ENCODE results near the gene TMEM147.

TMEM147 gene, protein sequence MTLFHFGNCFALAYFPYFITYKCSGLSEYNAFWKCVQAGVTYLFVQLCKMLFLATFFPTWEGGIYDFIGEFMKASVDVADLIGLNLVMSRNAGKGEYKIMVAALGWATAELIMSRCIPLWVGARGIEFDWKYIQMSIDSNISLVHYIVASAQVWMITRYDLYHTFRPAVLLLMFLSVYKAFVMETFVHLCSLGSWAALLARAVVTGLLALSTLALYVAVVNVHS

DNA sequence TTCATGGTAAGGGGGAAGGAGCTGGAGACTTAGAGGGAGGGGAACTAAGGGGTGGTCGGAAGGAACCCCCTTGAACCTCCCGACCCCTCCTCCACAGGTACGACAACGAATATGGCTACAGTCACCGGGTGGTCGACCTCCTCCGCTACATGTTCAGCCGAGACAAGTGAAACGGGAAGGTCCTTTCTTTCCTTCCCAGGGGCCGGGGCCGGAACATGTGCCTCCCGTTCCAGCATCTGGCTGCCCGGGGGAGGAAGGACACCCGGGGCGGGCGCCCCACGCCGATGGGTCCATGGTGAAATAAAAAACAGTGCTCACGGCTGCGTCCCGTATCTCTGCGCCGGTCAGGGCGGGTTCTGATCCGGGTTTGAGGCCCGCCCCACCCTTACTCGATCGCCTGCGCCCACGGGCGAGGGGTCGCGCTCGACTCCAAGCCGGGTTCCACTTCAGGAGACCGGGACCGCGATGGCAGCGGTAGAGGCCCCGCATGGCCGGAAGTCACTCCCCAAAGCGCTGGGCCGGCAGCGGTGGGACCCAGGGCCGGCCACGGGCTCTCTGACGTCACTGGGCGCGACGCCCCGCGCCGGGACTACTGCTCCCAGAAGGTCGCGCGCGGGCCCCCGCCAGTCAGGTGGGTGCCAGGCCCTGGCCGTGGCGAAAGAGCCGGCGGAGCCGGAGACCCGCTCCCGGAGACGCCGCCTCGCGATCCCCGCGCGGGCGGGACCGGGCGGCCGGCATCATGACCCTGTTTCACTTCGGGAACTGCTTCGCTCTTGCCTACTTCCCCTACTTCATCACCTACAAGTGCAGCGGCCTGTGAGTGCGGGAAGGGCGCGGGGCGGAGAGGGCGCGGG lies at the start of gene TMEM147:
Gene TMEM147 (plus strand): TSS at position 626 of the 854 bp plus-strand sequence. CDS start 114 bp downstream, at position 740.
- DNase-seq = peak; percentile 74

GRCh38 chr19:35497406-35497805 lies 48.0 kb upstream of the TMEM147 start:
- no peak for DNase-seq

DNA sequence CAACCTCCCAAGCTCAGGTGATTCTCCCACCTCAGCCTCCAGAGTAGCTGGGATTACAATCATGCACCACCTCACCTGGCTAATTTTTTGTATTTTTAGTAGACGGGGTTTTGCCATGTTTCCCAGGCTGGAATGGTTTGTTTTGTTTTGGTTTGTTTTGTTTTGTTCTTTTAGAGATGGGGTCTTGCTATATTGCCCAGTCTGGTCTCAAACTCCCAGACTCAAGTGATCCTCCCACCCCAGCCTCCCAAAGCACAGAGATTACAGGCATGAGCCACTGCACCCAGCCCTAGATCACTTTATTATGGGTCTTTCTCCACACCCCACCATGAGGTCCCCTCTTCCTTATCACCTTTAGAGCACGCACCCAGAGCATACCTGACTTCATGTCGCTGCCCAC lies 47.2 kb upstream of the TMEM147 start:
- no peak for DNase-seq

DNA sequence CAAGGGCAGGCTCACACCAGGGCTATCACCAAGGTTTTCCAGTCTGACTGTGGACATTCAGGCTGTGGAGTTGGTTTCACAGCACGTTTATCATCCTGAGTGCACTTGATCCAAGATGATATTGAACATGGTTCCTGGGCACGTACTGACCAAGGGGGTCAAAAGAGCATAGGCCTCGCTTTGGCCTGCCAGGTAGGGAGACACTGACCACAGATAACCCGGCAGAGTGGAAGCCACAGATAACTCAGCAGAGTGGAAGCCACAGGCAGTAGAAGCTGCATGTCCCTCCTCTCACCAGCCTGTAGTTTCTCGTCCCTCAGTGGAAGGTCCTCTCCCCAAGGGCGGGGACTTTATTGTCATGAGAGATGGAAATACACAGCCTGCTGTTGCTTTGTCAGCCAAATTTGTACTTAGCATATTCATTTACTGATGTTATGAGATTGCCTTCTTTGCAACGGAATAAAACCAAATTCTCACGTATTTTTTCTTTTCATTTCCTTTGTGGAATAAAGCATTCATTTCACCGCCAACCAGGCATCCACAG lies 46.4 kb upstream of the TMEM147 start:
- DNase-seq = no peak

DNA sequence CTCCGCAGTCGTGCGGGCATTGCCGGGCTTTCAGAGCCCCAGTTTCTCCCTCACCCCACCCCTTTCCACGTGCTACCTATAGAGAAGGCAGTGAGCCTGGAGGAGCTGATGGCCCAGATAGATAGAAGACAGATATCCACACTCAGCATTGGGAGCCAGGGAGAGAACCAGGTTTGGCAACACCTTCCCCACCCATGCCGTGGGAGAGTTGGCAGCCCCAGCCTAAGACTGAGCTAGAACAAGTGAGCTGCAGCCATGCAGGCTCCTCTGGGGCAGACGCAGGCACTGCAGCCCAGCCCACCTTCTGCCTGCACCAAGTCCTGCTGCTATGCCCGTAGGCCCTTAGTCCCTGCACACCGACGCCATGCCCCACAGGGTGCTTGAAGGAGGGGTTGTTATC lies 44.8 kb upstream of the TMEM147 start:
- DNase-seq = no peak

- no peak for DNase-seq
Observed at GRCh38 chr19:35501684-35502083, 43.7 kb upstream of the TMEM147 start.

DNA sequence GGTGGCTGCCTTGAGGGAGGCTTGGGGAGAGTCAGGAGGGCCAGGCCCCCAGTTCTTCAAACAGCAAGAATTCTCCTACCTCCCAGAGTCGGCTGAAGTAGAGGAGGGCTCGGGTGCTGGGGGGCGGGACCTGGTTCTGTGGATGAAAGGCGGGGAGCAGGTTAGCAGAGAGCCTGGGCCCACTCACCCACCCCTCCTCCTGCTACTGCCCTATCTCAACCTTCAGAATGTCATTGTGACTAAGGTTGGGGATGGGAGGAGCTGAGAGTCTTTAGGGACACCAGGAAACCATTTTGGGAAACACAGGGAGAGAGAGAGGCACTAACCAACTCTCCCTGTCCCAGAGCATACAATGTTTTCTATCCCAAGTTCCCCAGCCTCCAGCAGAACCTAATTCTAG lies 42.7 kb upstream of the TMEM147 start:
- no peak for DNase-seq

- DNase-seq = no peak
Observed at GRCh38 chr19:35506011-35506410, 39.4 kb upstream of the TMEM147 start.

- DNase-seq = no peak
Observed at GRCh38 chr19:35507561-35507960, 37.9 kb upstream of the TMEM147 start.

- no peak for DNase-seq
Observed at GRCh38 chr19:35508129-35508528, 37.3 kb upstream of the TMEM147 start.

- DNase-seq = peak; percentile 28
Observed at GRCh38 chr19:35509018-35509652, 36.3 kb upstream of the TMEM147 start.

DNA sequence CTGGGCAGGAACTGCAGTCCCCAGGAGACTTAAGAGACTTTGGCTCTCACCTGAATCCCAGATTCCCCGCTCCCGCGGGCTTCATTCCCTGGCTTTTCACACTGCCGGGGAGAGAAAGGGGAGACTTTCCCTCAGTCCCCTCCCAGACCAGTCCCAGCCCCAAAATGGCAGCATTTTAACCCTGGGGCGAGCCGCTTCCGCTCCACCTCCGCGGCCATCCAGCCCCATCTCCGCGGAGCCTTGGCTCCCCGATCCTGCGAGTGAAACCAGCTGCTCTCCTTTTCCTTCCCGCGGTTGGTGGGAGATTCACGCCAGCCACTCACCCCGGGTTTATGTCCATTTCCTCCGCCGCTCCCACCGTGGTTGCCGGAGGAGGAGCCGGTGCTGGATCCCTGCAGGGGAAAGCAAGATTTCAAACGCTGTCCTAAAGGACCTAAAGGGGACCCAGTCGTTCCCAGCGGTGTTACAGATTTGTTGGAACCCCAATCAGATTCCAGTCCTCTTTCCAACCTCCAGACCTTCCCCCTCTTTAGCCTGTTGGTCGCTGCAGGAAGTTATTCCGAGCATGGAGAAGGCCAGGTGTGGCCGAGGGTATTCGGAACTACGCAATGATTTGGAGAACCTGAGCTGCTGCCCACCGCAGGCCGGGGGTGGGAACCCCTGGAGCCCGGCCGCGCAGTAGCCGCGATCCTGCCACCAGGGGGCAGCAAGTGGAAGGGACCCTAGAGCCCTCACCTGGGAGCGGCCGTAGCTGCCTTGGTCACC lies 35.4 kb upstream of the TMEM147 start:
- DNase-seq = peak; percentile 57

DNA sequence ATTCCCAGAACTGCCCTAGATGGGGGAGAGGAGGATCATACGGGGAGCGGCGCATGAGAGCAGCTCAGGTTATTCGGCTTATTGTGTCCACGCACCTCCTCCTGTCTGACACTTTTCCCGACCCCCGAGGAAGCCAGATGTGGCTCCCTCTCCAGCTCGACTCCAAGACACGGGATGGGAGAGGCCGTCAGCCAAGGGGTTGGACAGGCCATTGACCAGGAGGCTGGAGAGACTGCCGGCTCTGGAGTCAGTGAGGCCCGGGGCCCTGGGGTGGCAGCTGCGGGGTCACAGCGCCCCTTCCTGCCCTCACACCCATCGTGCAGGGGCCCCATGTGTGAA lies 34.8 kb upstream of the TMEM147 start:
- DNase-seq = no peak

GRCh38 chr19:35511337-35511736 lies 34.1 kb upstream of the TMEM147 start:
- DNase-seq = no peak

DNA sequence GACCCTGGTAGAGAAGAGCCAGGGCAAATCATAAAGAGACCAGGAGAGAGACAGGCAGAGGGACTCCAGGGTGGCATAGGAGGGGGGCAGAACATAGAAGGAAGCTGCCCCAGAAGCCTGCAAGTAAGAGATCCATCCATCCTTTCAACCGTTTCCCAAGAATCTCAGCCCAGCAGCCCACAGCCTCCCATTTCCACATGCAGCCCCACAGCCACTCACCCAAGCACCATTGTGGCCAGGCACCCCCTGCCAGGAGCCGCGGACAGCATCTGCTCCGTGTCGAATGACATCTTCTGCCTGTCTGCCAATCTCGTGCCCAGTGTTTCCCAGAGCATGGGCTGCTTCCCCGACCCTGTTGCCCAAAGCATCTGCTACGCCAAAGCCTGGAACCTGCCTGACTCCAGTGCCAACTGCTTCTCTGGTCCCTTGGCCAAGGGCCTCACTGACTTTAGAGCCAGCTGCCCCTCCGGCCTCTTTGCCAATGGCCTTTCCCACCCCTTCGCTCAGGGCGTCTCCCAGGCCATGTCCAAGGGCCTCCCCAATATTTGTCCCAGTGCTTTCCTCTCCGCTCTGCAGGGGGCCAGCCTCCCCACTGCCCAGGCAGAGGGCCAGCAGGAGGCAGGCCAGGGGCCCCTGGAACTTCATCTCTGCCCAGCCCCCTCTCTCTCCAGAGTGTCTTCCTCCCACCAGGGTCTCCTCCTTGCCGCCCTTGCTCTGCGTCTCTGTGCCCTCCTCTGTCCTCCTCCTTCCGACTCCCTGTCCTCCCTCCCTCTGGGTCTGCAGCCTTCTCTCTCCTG lies 32.4 kb upstream of the TMEM147 start:
- no peak for DNase-seq

- no peak for DNase-seq
Observed at GRCh38 chr19:35513628-35514281, 31.7 kb upstream of the TMEM147 start, which contains the start of gene DMKN. TSS of gene DMKN (minus strand) at chr19:35513649. CDS start at chr19:35513475, 174 bp downstream.

DNA sequence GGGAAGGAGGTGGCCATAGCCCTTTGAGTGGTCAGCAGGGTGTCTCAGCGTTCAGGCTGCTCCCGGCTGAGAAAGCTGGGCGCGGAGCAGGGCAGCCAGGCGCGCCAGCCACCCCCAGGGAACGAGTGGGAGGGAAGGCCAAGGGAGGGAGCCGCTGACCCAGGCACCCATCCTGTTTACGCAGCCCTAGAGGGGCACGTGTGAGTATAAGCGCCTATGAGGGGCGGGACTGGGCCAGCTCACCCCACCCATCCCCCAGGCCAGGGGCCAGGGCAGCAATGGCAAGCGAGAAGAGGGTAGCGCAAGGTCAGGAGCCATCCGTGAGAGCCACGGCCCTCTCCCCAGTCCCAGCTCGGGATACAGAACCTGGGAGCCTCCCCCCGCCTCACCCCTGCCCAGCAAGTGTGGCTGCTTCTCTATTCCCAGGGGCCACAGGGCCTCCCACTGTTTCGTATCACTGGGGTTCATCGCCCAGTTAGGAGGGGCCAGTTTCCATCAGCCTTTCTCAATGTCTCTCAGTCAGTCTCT lies 31.1 kb upstream of the TMEM147 start:
- DNase-seq = no peak

DNA sequence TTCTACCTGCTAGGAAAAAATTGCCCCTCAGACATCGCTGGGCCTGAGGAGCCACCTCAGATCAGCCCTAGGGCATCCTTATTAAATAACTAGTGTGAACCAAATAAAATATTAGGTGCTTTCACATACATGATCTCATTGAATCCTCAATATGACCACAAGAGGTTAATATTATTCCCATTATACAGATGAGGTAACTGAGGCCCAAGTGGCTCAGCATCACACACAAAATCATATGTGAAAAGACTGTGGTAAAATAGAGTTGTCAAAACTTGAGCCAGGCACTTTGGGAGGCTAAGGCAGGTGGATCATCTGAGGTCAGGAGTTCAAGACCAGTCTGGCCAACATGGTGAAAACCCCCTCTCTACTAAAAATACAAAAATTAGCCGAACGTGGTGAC lies 29.1 kb upstream of the TMEM147 start:
- no peak for DNase-seq

GRCh38 chr19:35517342-35517741 lies 28.1 kb upstream of the TMEM147 start:
- no peak for DNase-seq

DNA sequence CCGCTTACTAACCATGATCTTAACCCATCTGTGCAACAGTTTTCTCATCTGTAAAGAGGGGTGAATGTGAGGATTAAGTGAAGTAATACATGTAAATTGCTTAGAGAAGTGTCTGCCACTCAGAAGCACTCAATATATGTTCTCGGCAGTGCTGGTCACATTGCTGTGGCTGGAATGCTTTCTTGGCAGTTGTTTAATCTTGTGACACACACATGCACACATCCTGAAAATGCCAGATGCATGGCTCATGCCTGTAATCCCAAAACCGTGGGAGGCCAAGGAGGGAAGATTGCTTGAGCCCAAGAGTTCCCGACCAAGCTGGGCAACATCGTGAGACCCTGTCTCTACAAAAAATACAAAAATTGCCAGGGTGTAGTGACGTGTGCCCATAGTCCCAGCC lies 27.1 kb upstream of the TMEM147 start:
- DNase-seq = no peak

GRCh38 chr19:35519291-35519690 lies 26.1 kb upstream of the TMEM147 start:
- DNase-seq = no peak

All from CD4-positive, alpha-beta T cell treated with Interleukin-4 for 4 hours (primary cell).